OCI-M1 (cell line): Measurements from ENCODE around the gene MRPL43.

Experiments used
- DNase-seq: peaks from one replicate; lab custom pipeline; 2025; lab: John Stamatoyannopoulos, UW

Gene MRPL43

GRCh38 chr10:101002456-101002855 lies 15.2 kb upstream of the MRPL43 start:
- no peak for DNase-seq

- DNase-seq = no peak
Observed at GRCh38 chr10:101001659-101002035, 14.3 kb upstream of the MRPL43 start.

GRCh38 chr10:101000915-101001658 lies 13.8 kb upstream of the MRPL43 start:
- no peak for DNase-seq

- peak; percentile 41 for DNase-seq
Observed at GRCh38 chr10:101000127-101000914, 13.0 kb upstream of the MRPL43 start.

GRCh38 chr10:100999742-101000126 lies 12.4 kb upstream of the MRPL43 start, which contains the start of gene LZTS2:
Gene LZTS2 (plus strand): TSS chr10:100999808. CDS start chr10:101002539, 2,731 bp downstream.
- DNase-seq = no peak

GRCh38 chr10:100998991-100999741 lies 11.9 kb upstream of the MRPL43 start:
- DNase-seq = peak; percentile 88

GRCh38 chr10:100998183-100998990 lies 11.1 kb upstream of the MRPL43 start:
- peak; percentile 91 for DNase-seq

- DNase-seq = peak; percentile 94
Observed at GRCh38 chr10:100997360-100998182, 10.3 kb upstream of the MRPL43 start.

- DNase-seq = peak; percentile 75
Observed at GRCh38 chr10:100996678-100997359, 9.5 kb upstream of the MRPL43 start.

GRCh38 chr10:100995181-100995580 lies 7.9 kb upstream of the MRPL43 start:
- DNase-seq = no peak

GRCh38 chr10:100993986-100994708 lies 6.8 kb upstream of the MRPL43 start:
- DNase-seq = peak; percentile 39

GRCh38 chr10:100989088-100989487 lies 1.8 kb upstream of the MRPL43 start:
- no peak for DNase-seq

GRCh38 chr10:100988166-100988565 lies 869 bp upstream of the MRPL43 start:
- no peak for DNase-seq

- no peak for DNase-seq
Observed at GRCh38 chr10:100987685-100988049, 370 bp upstream of the MRPL43 start.

- DNase-seq = no peak
Observed at GRCh38 chr10:100986623-100986951, 710 bp downstream of the MRPL43 start.

GRCh38 chr10:100985336-100985735 lies 2.0 kb downstream of the MRPL43 start:
- DNase-seq = no peak

GRCh38 chr10:100984672-100985177 lies 2.6 kb downstream of the MRPL43 start:
- DNase-seq = no peak

- no peak for DNase-seq
Observed at GRCh38 chr10:100983868-100984671, 3.2 kb downstream of the MRPL43 start.
